Activated CD4-positive, alpha-beta memory T cell treated with anti-CD3 and anti-CD28 coated beads for 36 hours (primary cell): ENCODE measurements around the gene CLMN. TPM values are rescaled to one million over a fixed set of nuclear protein-coding genes. Genes with fewer than 3 reads are reported as not detected.

Experiments used
- CTCF ChIA-PET: fragments of 350-600 bp; sonication (Branson Sonifier 250); formaldehyde crosslinking; loops from one replicate; lab custom pipeline; 2021; ENCODE audit warnings: antibody characterized with exemption, inconsistent platforms; lab: Charles Lee
- POLR2A ChIA-PET: fragments of 350-600 bp; sonication (Branson Sonifier 250); formaldehyde crosslinking; loops from one replicate; lab custom pipeline; 2021; ENCODE audit warnings: antibody characterized with exemption; lab: Charles Lee
- DNase-seq: peaks from one replicate; pipeline ENCODE4 v3.0.0-alpha.2; 2020
- H3K27ac Mint-ChIP-seq: one replicate; pipeline ENCODE4 v1.8.0; 2021; ENCODE audit warnings: mixed read lengths
- H3K27me3 Mint-ChIP-seq: one replicate; pipeline ENCODE4 v1.8.0; 2021; ENCODE audit warnings: mixed read lengths
- H3K36me3 Mint-ChIP-seq: one replicate; pipeline ENCODE4 v1.8.0; 2021; ENCODE audit warnings: mixed read lengths
- H3K4me1 Mint-ChIP-seq: one replicate; pipeline ENCODE4 v1.8.0; 2021; ENCODE audit warnings: low read depth, mixed read lengths
- H3K4me3 Mint-ChIP-seq: one replicate; pipeline ENCODE4 v1.8.0; 2021; ENCODE audit warnings: mild to moderate bottlenecking, mixed read lengths
- H3K9me3 Mint-ChIP-seq: one replicate; pipeline ENCODE4 v1.8.0; 2021; ENCODE audit warnings: mixed read lengths
- intact Hi-C: fragments of 100-400 bp; cut with micrococcal nuclease; formaldehyde crosslinking; loops from one replicate; pipeline ENCODE4 v1.15.1; 2023
- total RNA-seq, 2 experiments: library from RNA; stranded (reverse); gene quantifications; one replicate each; pipeline ENCODE4 v1.2.3, GENCODE V29; 2021

The CLMN gene
- total RNA-seq, 2 experiments from 2014 or later: 0.92 to 0.97 TPM

DNA sequence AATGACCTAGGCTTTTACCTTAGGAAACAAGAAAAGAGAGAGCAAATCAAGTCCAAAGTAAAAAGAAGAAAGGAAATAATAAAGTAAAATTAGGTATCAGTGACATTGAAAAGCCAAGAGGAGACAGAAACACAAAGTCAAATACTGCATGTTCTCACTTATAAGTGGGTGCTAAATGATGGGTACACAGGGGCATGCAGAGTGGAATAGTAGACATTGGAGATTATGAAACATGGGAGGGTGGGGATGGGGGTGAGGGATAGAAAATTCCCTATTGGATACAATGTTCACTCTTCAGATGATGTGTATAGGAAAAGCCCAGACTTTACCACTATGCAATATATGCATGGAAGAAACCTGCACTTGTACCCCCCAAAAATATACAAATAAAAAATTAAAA is 35.1 kb upstream of the CLMN start:
- ChIA-PET CTCF (interaction anchor here (0.8 kb wide), 1 partner anchor 73 kb away, joined by 3 read pairs; no protein-coding TSS in a partner anchor), POLR2A (no interaction called here)
- peaks cover 12% of the 10 kb centered on the region for H3K27me3 Mint-ChIP-seq
- H3K27ac Mint-ChIP-seq: no peak overlapping the region
- H3K36me3 Mint-ChIP-seq: no peaks in the 10 kb centered on the region
- H3K9me3 Mint-ChIP-seq: peaks cover 8% of the 10 kb centered on the region
- H3K4me1 Mint-ChIP-seq: no peaks in the 10 kb centered on the region
- H3K4me3 Mint-ChIP-seq: no peak overlapping the region
- intact Hi-C loops: no loop called here
- DNase-seq: no peak

DNA sequence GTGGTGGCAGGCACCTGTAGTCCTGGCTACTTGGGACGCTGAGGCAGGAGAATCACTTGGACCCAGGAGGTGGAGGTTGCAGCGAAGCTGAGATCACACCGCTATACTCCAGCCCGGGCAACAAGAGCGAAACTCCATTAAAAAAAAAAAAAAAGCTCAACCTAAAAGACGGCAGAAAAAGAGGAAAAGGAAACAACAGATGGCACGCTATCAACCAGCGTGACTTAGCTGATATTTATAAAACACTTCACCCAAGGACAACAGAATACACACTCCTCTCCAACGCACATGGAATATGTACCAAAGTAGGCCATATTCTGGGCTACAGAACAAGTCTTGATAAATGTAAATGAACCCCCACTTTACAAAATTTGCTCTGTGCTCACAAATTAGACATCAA is 34.0 kb upstream of the CLMN start:
- H3K27ac Mint-ChIP-seq: no peak overlapping the region
- H3K36me3 Mint-ChIP-seq: no peaks in the 10 kb centered on the region
- peaks cover 8% of the 10 kb centered on the region for H3K9me3 Mint-ChIP-seq
- H3K27me3 Mint-ChIP-seq: peaks cover 14% of the 10 kb centered on the region
- no peak for DNase-seq
- CTCF ChIA-PET: no interaction called here
- no peaks in the 10 kb centered on the region for H3K4me1 Mint-ChIP-seq
- intact Hi-C loops: no loop called here
- POLR2A ChIA-PET: interaction anchor here (0.6 kb wide), 1 partner anchor 11 kb away, joined by 3 read pairs; no protein-coding TSS in a partner anchor
- H3K4me3 Mint-ChIP-seq: no peak overlapping the region

DNA sequence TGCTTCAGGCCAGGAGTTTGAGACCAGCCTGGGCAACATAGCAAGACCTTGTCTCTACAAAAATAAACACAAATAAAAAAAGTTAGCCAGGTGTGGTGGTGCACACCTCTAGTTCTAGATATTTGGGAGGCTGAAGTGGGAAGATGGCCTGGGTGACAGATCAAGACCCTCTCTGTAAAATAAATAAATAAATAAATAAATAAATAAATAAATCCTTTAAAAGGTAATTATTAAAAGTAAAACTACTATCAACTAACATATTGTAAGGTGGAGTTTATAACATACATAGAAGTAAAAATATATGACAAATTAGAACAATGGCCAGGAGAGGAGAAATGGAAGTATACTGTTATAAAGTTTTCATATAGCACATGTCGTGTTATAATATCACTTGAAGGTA is 33.3 kb upstream of the CLMN start:
- CTCF ChIA-PET: no interaction called here
- intact Hi-C loops: no loop called here
- POLR2A ChIA-PET: no interaction called here
- Mint-ChIP-seq H3K9me3 (peaks cover 8% of the 10 kb centered on the region), H3K27me3 (peaks cover 13% of the 10 kb centered on the region), H3K4me3 (no peak overlapping the region), H3K27ac (no peak overlapping the region), H3K36me3 (no peaks in the 10 kb centered on the region), H3K4me1 (no peaks in the 10 kb centered on the region)
- no peak for DNase-seq

DNA sequence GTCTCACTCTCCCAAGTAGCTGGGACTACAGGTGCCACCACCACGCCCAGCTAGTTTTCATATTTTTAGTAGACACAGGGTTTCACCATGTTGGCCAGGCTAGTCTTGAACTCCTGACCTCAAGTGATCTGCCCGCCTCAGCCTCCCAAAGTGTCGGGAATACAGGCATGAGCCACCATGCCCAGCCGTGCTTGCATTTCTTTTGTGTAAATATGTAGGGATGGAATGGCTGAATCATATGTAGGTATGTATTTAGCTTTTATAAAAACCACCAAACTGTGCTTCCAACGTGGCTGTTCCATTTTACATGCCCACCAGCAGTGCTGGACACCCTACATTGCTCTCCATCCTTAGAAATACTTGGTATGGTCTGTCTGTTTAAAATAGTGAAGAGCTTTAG is 32.8 kb upstream of the CLMN start:
- Mint-ChIP-seq H3K9me3 (peaks cover 8% of the 10 kb centered on the region), H3K27ac (no peak overlapping the region), H3K4me1 (no peaks in the 10 kb centered on the region), H3K27me3 (peaks cover 13% of the 10 kb centered on the region), H3K4me3 (no peak overlapping the region), H3K36me3 (no peaks in the 10 kb centered on the region)
- intact Hi-C loops: no loop called here
- ChIA-PET CTCF (no interaction called here), POLR2A (no interaction called here)
- DNase-seq: no peak

- DNase-seq: no peak
- intact Hi-C loops: no loop called here
- Mint-ChIP-seq H3K9me3 (peaks cover 6% of the 10 kb centered on the region), H3K27ac (no peak overlapping the region), H3K4me3 (no peak overlapping the region), H3K27me3 (peaks cover 20% of the 10 kb centered on the region), H3K4me1 (no peaks in the 10 kb centered on the region), H3K36me3 (no peaks in the 10 kb centered on the region)
- POLR2A ChIA-PET: no interaction called here
- CTCF ChIA-PET: interaction anchor here (0.8 to 1.7 kb wide), 2 partner anchors 13 to 178 kb away, joined by 3 to 5 read pairs; no protein-coding TSS in a partner anchor
Measured at GRCh38 chr14:95349241-95349640, 29.5 kb upstream of the CLMN start.

- ChIA-PET POLR2A (no interaction called here), CTCF (no interaction called here)
- no peaks in the 10 kb centered on the region for H3K36me3 Mint-ChIP-seq
- no peak overlapping the region for H3K27ac Mint-ChIP-seq
- H3K4me1 Mint-ChIP-seq: no peaks in the 10 kb centered on the region
- H3K9me3 Mint-ChIP-seq: peaks cover 1% of the 10 kb centered on the region
- peaks cover 19% of the 10 kb centered on the region for H3K27me3 Mint-ChIP-seq
- DNase-seq: no peak
- H3K4me3 Mint-ChIP-seq: no peak overlapping the region
- intact Hi-C loops: no loop called here
Measured at GRCh38 chr14:95348395-95349080, 28.8 kb upstream of the CLMN start.

- Mint-ChIP-seq H3K4me1 (no peaks in the 10 kb centered on the region), H3K27ac (no peak overlapping the region), H3K27me3 (peaks cover 21% of the 10 kb centered on the region), H3K9me3 (no peaks in the 10 kb centered on the region), H3K4me3 (no peak overlapping the region), H3K36me3 (no peaks in the 10 kb centered on the region)
- intact Hi-C loops: no loop called here
- ChIA-PET POLR2A (no interaction called here), CTCF (no interaction called here)
- no peak for DNase-seq
Measured at GRCh38 chr14:95346820-95347219, 27.1 kb upstream of the CLMN start.

GRCh38 chr14:95346266-95346665 is 26.6 kb upstream of the CLMN start:
- H3K9me3 Mint-ChIP-seq: no peaks in the 10 kb centered on the region
- H3K27ac Mint-ChIP-seq: no peak overlapping the region
- DNase-seq: no peak
- CTCF ChIA-PET: no interaction called here
- H3K4me1 Mint-ChIP-seq: no peaks in the 10 kb centered on the region
- H3K4me3 Mint-ChIP-seq: no peak overlapping the region
- POLR2A ChIA-PET: no interaction called here
- intact Hi-C loops: no loop called here
- H3K36me3 Mint-ChIP-seq: no peaks in the 10 kb centered on the region
- peaks cover 18% of the 10 kb centered on the region for H3K27me3 Mint-ChIP-seq

GRCh38 chr14:95345032-95345431 is 25.3 kb upstream of the CLMN start:
- POLR2A ChIA-PET: no interaction called here
- H3K27me3 Mint-ChIP-seq: peaks cover 17% of the 10 kb centered on the region
- H3K27ac Mint-ChIP-seq: no peak overlapping the region
- no peaks in the 10 kb centered on the region for H3K36me3 Mint-ChIP-seq
- H3K9me3 Mint-ChIP-seq: no peaks in the 10 kb centered on the region
- intact Hi-C loops: no loop called here
- H3K4me1 Mint-ChIP-seq: no peaks in the 10 kb centered on the region
- no peak overlapping the region for H3K4me3 Mint-ChIP-seq
- CTCF ChIA-PET: no interaction called here
- no peak for DNase-seq

DNA sequence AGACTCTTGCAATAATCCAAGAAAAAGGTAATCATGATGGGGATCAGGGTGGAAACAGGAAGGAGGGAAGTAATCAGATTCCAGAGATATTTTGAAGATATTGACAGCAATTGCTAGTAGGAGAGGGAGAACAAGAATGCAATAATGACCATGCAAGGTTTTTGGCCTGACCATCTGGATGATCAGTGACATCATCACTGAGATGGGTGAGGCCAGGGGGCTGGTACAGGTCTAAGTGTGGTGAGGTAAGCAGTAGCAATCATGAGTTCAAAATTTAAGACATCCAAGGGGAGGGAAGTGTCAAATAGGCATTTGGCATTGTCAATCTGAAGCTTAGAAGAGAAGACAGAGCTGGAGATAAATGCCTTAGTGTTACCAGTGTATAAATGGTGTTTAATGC is 24.8 kb upstream of the CLMN start:
- POLR2A ChIA-PET: no interaction called here
- DNase-seq: no peak
- peaks cover 17% of the 10 kb centered on the region for H3K27me3 Mint-ChIP-seq
- intact Hi-C loops: no loop called here
- H3K36me3 Mint-ChIP-seq: no peaks in the 10 kb centered on the region
- H3K4me1 Mint-ChIP-seq: no peaks in the 10 kb centered on the region
- no peak overlapping the region for H3K27ac Mint-ChIP-seq
- CTCF ChIA-PET: no interaction called here
- H3K4me3 Mint-ChIP-seq: no peak overlapping the region
- no peaks in the 10 kb centered on the region for H3K9me3 Mint-ChIP-seq

DNA sequence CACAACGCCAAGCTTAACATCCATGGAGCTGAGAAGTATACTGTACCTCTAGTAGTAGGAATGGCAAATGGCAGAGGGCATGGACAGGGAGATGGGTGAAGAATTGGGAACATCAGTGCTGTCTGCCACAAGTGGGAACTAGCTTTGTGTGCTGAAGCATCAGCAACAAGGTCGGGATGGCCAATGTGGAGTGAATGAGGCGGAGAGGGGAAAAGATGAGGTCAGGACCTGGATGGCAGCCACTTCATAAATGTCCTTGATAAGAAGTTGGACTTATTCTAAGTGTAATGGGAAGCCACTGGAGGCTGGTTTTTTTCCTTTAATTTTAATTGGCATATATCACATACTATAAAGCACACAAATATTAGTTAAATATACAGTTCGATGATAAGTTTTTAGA is 21.9 kb upstream of the CLMN start:
- ChIA-PET POLR2A (no interaction called here), CTCF (no interaction called here)
- H3K27me3 Mint-ChIP-seq: peaks cover 13% of the 10 kb centered on the region
- DNase-seq: no peak
- H3K4me1 Mint-ChIP-seq: no peaks in the 10 kb centered on the region
- no peak overlapping the region for H3K4me3 Mint-ChIP-seq
- H3K9me3 Mint-ChIP-seq: no peaks in the 10 kb centered on the region
- H3K36me3 Mint-ChIP-seq: no peaks in the 10 kb centered on the region
- intact Hi-C loops: no loop called here
- no peak overlapping the region for H3K27ac Mint-ChIP-seq

DNA sequence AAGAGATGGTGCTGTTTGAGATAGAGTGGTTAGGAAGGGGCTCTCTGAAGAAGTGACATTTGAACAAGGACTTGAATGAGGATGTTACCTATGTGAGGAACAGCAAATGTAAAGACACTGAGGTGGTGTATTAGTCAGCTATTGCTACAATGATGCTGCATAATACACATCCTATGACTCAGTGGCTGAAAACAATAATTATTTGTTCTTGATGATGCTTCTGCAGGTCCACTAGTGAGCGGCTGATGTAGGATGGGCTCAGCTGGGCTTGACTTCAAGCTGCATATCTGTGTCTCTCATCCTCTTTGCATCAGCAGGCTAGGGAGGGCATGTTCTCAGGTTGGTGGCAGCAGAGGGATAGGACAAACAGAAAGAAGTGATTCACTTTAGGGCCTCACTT is 21.4 kb upstream of the CLMN start:
- DNase-seq: no peak
- Mint-ChIP-seq H3K4me3 (no peak overlapping the region), H3K36me3 (no peaks in the 10 kb centered on the region), H3K4me1 (no peaks in the 10 kb centered on the region), H3K27ac (no peak overlapping the region), H3K9me3 (no peaks in the 10 kb centered on the region), H3K27me3 (peaks cover 13% of the 10 kb centered on the region)
- ChIA-PET CTCF (no interaction called here), POLR2A (no interaction called here)
- intact Hi-C loops: no loop called here

GRCh38 chr14:95340201-95340697 is 20.5 kb upstream of the CLMN start:
- Mint-ChIP-seq H3K4me3 (no peak overlapping the region), H3K9me3 (no peaks in the 10 kb centered on the region), H3K4me1 (no peaks in the 10 kb centered on the region), H3K27me3 (peaks cover 11% of the 10 kb centered on the region), H3K36me3 (no peaks in the 10 kb centered on the region), H3K27ac (no peak overlapping the region)
- POLR2A ChIA-PET: no interaction called here
- CTCF ChIA-PET: no interaction called here
- no peak for DNase-seq
- intact Hi-C loops: no loop called here
